ENCODE data around the gene GABRD.

DNA sequence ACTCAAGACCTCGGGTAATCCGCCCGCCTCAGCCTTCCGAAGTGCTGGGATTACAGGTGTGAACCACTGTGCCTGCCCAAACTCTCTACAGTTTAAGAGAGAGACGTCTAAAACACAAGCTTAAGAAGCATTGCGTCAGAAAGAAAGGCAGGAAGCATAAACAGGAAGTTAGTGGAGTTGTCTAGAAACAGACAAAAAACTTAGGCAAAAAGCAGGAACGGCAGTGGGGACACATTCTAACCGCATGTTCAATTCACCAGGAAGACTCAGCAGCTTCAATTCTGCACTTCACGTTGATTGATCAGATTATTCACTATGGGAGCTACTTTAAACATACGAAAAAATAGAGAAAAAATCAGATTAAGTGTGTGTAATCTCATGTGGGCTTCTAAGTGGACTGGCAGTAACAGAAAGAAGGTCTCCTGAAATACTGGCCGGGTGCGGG, 22.9 kb upstream of the GABRD start:
- TF ChIP-seq, protein P1, sequence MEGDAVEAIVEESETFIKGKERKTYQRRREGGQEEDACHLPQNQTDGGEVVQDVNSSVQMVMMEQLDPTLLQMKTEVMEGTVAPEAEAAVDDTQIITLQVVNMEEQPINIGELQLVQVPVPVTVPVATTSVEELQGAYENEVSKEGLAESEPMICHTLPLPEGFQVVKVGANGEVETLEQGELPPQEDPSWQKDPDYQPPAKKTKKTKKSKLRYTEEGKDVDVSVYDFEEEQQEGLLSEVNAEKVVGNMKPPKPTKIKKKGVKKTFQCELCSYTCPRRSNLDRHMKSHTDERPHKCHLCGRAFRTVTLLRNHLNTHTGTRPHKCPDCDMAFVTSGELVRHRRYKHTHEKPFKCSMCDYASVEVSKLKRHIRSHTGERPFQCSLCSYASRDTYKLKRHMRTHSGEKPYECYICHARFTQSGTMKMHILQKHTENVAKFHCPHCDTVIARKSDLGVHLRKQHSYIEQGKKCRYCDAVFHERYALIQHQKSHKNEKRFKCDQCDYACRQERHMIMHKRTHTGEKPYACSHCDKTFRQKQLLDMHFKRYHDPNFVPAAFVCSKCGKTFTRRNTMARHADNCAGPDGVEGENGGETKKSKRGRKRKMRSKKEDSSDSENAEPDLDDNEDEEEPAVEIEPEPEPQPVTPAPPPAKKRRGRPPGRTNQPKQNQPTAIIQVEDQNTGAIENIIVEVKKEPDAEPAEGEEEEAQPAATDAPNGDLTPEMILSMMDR (IDR thresholded peaks at IDR 0.05), result no peak
- no peak for TF ChIP-seq POLR2A (IDR thresholded peaks at IDR 0.05)
- no peak for TF ChIP-seq POLR2AphosphoS5 (IDR thresholded peaks at IDR 0.05; ENCODE audit: insufficient read depth in 1 of 2, low read depth in 1 of 2)

Data from vagina (tissue), 2 donors.